Keratinocyte (primary cell): ENCODE results near the gene MTHFD1L.

ENCODE experiments used
- CTCF ChIP-seq, 3 experiments: IDR thresholded peaks in 1 of 3; conservative IDR thresholded peaks in 1 of 3; optimal IDR thresholded peaks in 1 of 3; 2 replicates in 2 of 3; 3 replicates in 1 of 3; pipeline versions ENCODE3 to v1.5.1; 2011; ENCODE audit warnings: low read length in 3 of 3, mild to moderate bottlenecking in 3 of 3, moderate library complexity in 2 of 3, control low read depth in 1 of 3, inconsistent platforms in 1 of 3; ENCODE audit not compliant: insufficient read depth in 2 of 3; ENCODE audit errors: extremely low read depth in 1 of 3
- EZH2 ChIP-seq: IDR thresholded peaks from one replicate; pipeline ENCODE4 v1.6.1; 2012; ENCODE audit warnings: inconsistent platforms, mild to moderate bottlenecking, low read length, moderate library complexity

- TF ChIP-seq CTCF (optimal IDR thresholded peaks at IDR 0.05 in 1 of 3, IDR thresholded peaks at IDR 0.05 in 1 of 3, conservative IDR thresholded peaks at IDR 0.05 in 1 of 3; ENCODE audit: extremely low read depth in 1 of 3, insufficient read depth in 2 of 3, low read length in 3 of 3) (no peak), EZH2 (no peak)
Measured at GRCh38 chr6:151069641-151070040, 204.1 kb downstream of the MTHFD1L start.
